ENCODE data around the gene RNF150. TPM values are rescaled to one million over a fixed set of nuclear protein-coding genes. Genes with fewer than 3 reads are reported as not detected.
"Not testable (repeated sequence)": the region's sequence is repeated elsewhere in the genome, so short reads cannot be mapped to it uniquely, and the experiment has no call there.

Gene RNF150
- total RNA-seq, 1 donor from 2014 or later, result 56.5 TPM

GRCh38 chr4:141057582-141057981 is 75.7 kb downstream of the RNF150 start:
- no peaks in the 10 kb centered on the region for H3K27me3 Mint-ChIP-seq (ENCODE audit: unreplicated experiment)
- H3K9me3 Mint-ChIP-seq (ENCODE audit: unreplicated experiment), result no peaks in the 10 kb centered on the region
- no peak for DNase-seq (ENCODE audit: extremely low spot score, unreplicated experiment)
- H3K27ac Mint-ChIP-seq (ENCODE audit: unreplicated experiment), result no peak overlapping the region
- H3K4me3 Mint-ChIP-seq (ENCODE audit: unreplicated experiment), result no peak overlapping the region
- no peak for TF ChIP-seq CTCF (IDR thresholded peaks at IDR 0.05)
- H3K4me1 Mint-ChIP-seq (ENCODE audit: unreplicated experiment), result peaks cover 11% of the 10 kb centered on the region
- peaks cover 6% of the 10 kb centered on the region for H3K36me3 Mint-ChIP-seq (ENCODE audit: unreplicated experiment)

- Mint-ChIP-seq H3K4me3 (ENCODE audit: unreplicated experiment) (no peak overlapping the region), H3K27ac (ENCODE audit: unreplicated experiment) (no peak overlapping the region), H3K4me1 (ENCODE audit: unreplicated experiment) (peaks cover 11% of the 10 kb centered on the region), H3K9me3 (ENCODE audit: unreplicated experiment) (no peaks in the 10 kb centered on the region), H3K27me3 (ENCODE audit: unreplicated experiment) (no peaks in the 10 kb centered on the region), H3K36me3 (ENCODE audit: unreplicated experiment) (peaks cover 10% of the 10 kb centered on the region)
- no peak for TF ChIP-seq CTCF (IDR thresholded peaks at IDR 0.05)
- DNase-seq (ENCODE audit: extremely low spot score, unreplicated experiment), result no peak
Observed at GRCh38 chr4:141056473-141056872, 76.8 kb downstream of the RNF150 start.

GRCh38 chr4:141054446-141054845 is 78.8 kb downstream of the RNF150 start:
- Mint-ChIP-seq H3K4me3 (ENCODE audit: unreplicated experiment) (no peak overlapping the region), H3K4me1 (ENCODE audit: unreplicated experiment) (peaks cover 10% of the 10 kb centered on the region), H3K9me3 (ENCODE audit: unreplicated experiment) (no peaks in the 10 kb centered on the region), H3K27ac (ENCODE audit: unreplicated experiment) (no peak overlapping the region), H3K36me3 (ENCODE audit: unreplicated experiment) (peaks cover 17% of the 10 kb centered on the region), H3K27me3 (ENCODE audit: unreplicated experiment) (no peaks in the 10 kb centered on the region)
- DNase-seq (ENCODE audit: extremely low spot score, unreplicated experiment), result no peak
- TF ChIP-seq CTCF (IDR thresholded peaks at IDR 0.05), result no peak

GRCh38 chr4:141050999-141051398 is 82.3 kb downstream of the RNF150 start:
- not testable (repeated sequence) for H3K9me3 Mint-ChIP-seq (ENCODE audit: unreplicated experiment); H3K27me3 Mint-ChIP-seq (ENCODE audit: unreplicated experiment); H3K4me3 Mint-ChIP-seq (ENCODE audit: unreplicated experiment); DNase-seq (ENCODE audit: extremely low spot score, unreplicated experiment); H3K27ac Mint-ChIP-seq (ENCODE audit: unreplicated experiment)
- H3K36me3 Mint-ChIP-seq (ENCODE audit: unreplicated experiment), result peaks cover 17% of the 10 kb centered on the region
- H3K4me1 Mint-ChIP-seq (ENCODE audit: unreplicated experiment), result peaks cover 14% of the 10 kb centered on the region

- H3K27me3 Mint-ChIP-seq (ENCODE audit: unreplicated experiment), result no peaks in the 10 kb centered on the region
- H3K4me3 Mint-ChIP-seq (ENCODE audit: unreplicated experiment), result no peak overlapping the region
- no peak for TF ChIP-seq CTCF (IDR thresholded peaks at IDR 0.05)
- H3K9me3 Mint-ChIP-seq (ENCODE audit: unreplicated experiment), result no peaks in the 10 kb centered on the region
- H3K27ac Mint-ChIP-seq (ENCODE audit: unreplicated experiment), result peak overlapping the region; percentile 38
- no peak for DNase-seq (ENCODE audit: extremely low spot score, unreplicated experiment)
- peaks cover 21% of the 10 kb centered on the region for H3K4me1 Mint-ChIP-seq (ENCODE audit: unreplicated experiment)
- H3K36me3 Mint-ChIP-seq (ENCODE audit: unreplicated experiment), result peaks cover 11% of the 10 kb centered on the region
Observed at GRCh38 chr4:141047228-141047884, 85.9 kb downstream of the RNF150 start.

Measured in osteocyte (in vitro differentiated cells).